B cell (primary cell): ENCODE data around the gene KIF13A.

Experiments used
- EZH2 ChIP-seq: IDR thresholded peaks from 2 replicates; pipeline ENCODE4 v1.6.1; 2012; ENCODE audit warnings: borderline replicate concordance, low read depth, mild to moderate bottlenecking, moderate library complexity, low read length; ENCODE audit not compliant: insufficient read depth, poor library complexity, severe bottlenecking
- TF ChIP-seq, protein P1 (sequence below): fragments of 200-600 bp; IDR thresholded peaks from one replicate; pipeline ENCODE4 v1.8.0; 2022; ENCODE audit warnings: antibody characterized with exemption, mild to moderate bottlenecking

DNA sequence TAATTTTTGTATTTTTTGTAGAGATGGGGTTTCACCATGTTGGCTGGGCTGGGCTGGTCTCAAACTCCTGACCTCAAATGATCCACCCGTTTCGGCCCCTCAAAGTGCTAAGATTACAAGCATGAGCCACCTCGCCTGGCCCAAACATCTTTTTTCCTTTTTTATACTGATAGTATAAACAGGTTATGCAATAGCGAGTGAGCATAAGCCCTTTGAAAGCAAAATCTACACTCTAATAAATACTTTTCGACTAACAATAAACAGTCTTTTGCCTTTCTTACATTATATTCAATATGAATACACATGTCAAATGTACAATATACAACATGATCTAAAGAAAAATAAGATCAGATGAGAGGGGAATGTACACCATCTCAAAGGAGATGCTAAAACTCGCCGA is 38.7 kb downstream of the KIF13A start:
- TF ChIP-seq EZH2, result no peak
- TF ChIP-seq, protein P1, sequence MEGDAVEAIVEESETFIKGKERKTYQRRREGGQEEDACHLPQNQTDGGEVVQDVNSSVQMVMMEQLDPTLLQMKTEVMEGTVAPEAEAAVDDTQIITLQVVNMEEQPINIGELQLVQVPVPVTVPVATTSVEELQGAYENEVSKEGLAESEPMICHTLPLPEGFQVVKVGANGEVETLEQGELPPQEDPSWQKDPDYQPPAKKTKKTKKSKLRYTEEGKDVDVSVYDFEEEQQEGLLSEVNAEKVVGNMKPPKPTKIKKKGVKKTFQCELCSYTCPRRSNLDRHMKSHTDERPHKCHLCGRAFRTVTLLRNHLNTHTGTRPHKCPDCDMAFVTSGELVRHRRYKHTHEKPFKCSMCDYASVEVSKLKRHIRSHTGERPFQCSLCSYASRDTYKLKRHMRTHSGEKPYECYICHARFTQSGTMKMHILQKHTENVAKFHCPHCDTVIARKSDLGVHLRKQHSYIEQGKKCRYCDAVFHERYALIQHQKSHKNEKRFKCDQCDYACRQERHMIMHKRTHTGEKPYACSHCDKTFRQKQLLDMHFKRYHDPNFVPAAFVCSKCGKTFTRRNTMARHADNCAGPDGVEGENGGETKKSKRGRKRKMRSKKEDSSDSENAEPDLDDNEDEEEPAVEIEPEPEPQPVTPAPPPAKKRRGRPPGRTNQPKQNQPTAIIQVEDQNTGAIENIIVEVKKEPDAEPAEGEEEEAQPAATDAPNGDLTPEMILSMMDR, result no peak
